ENCODE results near the gene DCP1A. TPM values are rescaled to one million over a fixed set of nuclear protein-coding genes. Genes with fewer than 3 reads are reported as not detected.
A peak's percentile ranks its signal among the peaks of the same experiment; 100 is the strongest.

Gene DCP1A
- total RNA-seq (10 to 100 TPM; 16.0 to 24.1 (median 19.5) TPM), polyA plus RNA-seq (1 to 10 TPM; 4.5 to 8.4 TPM)
- long read RNA-seq, donor 1, full-length matches to known transcripts, result 2 of 9 reads
- long read RNA-seq, donor 1, partial matches to known transcripts, result 4 of 9 reads
- long read RNA-seq, donor 1, other reads (novel, unspliced or antisense), result 3 of 9 reads
- long read RNA-seq, donor 2, full-length matches to known transcripts, result 2 of 11 reads
- long read RNA-seq, donor 2, partial matches to known transcripts, result 5 of 11 reads
- long read RNA-seq, donor 2, other reads (novel, unspliced or antisense), result 4 of 11 reads
- long read RNA-seq, donor 3, full-length matches to known transcripts, result 17 of 22 reads
- long read RNA-seq, donor 3, partial matches to known transcripts, result 2 of 22 reads
- long read RNA-seq, donor 3, other reads (novel, unspliced or antisense), result 3 of 22 reads

GRCh38 chr3:53347261-53348064, at the start of gene DCP1A:
TSS of gene DCP1A (minus strand) at chr3:53347543. CDS start at chr3:53347517, 26 bp downstream.
- 0% methylated on average over 61 of the region's 61 CpGs for WGBS, 2 donors
- TF ChIP-seq CTCF (IDR thresholded peaks at IDR 0.05), result no peak
- Histone ChIP-seq H3K36me3 (peaks cover 0 to 24% (median 0%) of the 10 kb centered on the region in 9 donors), H3K27ac (peak within 1 kb of the TSS; percentile 82 to 97 (median 95)), H3K4me1 (peaks cover 0 to 47% (median 35%) of the 10 kb centered on the region in 9 donors), H3K9me3 (no peaks in the 10 kb centered on the region), H3K27me3 (no peaks in the 10 kb centered on the region), H3K4me3 (peak within 1 kb of the TSS; percentile 77 to 92 (median 84))
- intact Hi-C loops (cut with DNase I), result loop anchor here in 4 of 10 donors (5.0 to 10.0 kb wide), 5 partner anchors 35 to 545 kb away; partner anchors contain the start of genes SELENOK (in 1 of the 4) and TKT (in 1 of the 4)
- DNase-seq (peak; percentile 93 to 96), ATAC-seq (peak; percentile 99)

GRCh38 chr3:53384465-53385423, 37.4 kb upstream of the DCP1A start:
- intact Hi-C loops (cut with DNase I), result no loop called here
- ATAC-seq (no peak), DNase-seq (no peak)
- 55 to 63% methylated on average over 6 of the region's 6 CpGs for WGBS, 2 donors
- Histone ChIP-seq H3K27me3 (peaks cover 0 to 27% (median 5%) of the 10 kb centered on the region in 7 donors), H3K4me3 (no peak overlapping the region), H3K36me3 (no peaks in the 10 kb centered on the region), H3K4me1 (no peaks in the 10 kb centered on the region), H3K27ac (no peak overlapping the region), H3K9me3 (no peaks in the 10 kb centered on the region)
- TF ChIP-seq CTCF (IDR thresholded peaks at IDR 0.05), result no peak

GRCh38 chr3:53382106-53382505, 34.8 kb upstream of the DCP1A start:
- WGBS, 2 donors, result 92 to 94% methylated on average over 4 of the region's 4 CpGs
- Histone ChIP-seq H3K27ac (no peak overlapping the region), H3K27me3 (peaks cover 0 to 27% (median 0%) of the 10 kb centered on the region in 7 donors), H3K4me3 (no peak overlapping the region), H3K4me1 (no peaks in the 10 kb centered on the region), H3K9me3 (no peaks in the 10 kb centered on the region), H3K36me3 (no peaks in the 10 kb centered on the region)
- intact Hi-C loops (cut with DNase I), result no loop called here
- DNase-seq (no peak), ATAC-seq (no peak)
- no peak for TF ChIP-seq CTCF (IDR thresholded peaks at IDR 0.05)

Measured in heart right ventricle (tissue), 16 donors.